ENCODE data around the gene ZMYM3. TPM values are rescaled to one million over a fixed set of nuclear protein-coding genes. Genes with fewer than 3 reads are reported as not detected.

Gene ZMYM3
- total RNA-seq, 4 donors from 2014 or later, result 12.4 to 17.5 (median 15.0) TPM

DNA sequence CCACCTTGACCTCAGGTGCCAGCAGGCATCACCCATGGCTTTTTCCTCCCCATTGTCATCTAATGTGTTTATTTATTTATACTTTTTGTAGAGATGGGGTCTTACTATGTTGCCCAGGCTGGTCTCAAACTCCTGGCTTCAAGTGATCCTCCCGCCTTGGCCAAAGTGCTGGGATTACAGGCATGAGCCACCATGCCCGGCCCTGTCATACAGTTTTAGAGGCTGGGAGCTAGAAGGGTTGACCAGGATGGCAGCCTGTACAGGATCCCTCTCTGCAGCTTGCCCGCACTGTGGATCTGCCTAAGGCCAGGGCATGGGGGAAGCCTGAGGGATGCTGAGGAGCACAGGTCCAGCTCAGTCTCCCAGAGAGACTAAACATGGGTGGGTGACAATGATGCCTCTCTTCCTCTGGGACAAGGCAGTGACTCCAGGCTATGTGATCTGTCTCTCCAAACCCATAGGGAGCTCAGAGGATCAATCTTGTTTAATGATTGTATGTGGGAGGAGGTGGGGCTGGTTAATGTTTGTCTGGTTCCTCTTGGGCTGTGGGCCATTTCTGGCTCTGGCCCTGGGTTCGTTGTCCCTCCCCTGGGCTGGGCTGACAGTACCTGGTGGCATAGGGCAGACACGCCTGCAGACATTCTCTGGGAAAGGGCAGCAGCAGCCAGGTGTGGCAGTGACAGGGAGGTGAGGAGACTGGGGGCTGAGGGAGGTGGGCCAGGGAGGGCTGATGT, 39.2 kb downstream of the ZMYM3 start:
- TF ChIP-seq, protein P1, sequence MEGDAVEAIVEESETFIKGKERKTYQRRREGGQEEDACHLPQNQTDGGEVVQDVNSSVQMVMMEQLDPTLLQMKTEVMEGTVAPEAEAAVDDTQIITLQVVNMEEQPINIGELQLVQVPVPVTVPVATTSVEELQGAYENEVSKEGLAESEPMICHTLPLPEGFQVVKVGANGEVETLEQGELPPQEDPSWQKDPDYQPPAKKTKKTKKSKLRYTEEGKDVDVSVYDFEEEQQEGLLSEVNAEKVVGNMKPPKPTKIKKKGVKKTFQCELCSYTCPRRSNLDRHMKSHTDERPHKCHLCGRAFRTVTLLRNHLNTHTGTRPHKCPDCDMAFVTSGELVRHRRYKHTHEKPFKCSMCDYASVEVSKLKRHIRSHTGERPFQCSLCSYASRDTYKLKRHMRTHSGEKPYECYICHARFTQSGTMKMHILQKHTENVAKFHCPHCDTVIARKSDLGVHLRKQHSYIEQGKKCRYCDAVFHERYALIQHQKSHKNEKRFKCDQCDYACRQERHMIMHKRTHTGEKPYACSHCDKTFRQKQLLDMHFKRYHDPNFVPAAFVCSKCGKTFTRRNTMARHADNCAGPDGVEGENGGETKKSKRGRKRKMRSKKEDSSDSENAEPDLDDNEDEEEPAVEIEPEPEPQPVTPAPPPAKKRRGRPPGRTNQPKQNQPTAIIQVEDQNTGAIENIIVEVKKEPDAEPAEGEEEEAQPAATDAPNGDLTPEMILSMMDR (IDR thresholded peaks at IDR 0.05), result no peak
- TF ChIP-seq POLR2A (IDR thresholded peaks at IDR 0.05), result no peak
- H3K4me3 ChIP-seq (ENCODE audit: low read depth, poor library complexity, severe bottlenecking), result no peak overlapping the region
- no peak for DNase-seq (ENCODE audit: low spot score in 2 of 2)
- intact Hi-C loops (cut with DNase I; ENCODE audit: low total_unique reads), result no loop called here
- 68 to 88% methylated on average over 3 to 5 of the region's 5 CpGs for WGBS, 2 donors

DNA sequence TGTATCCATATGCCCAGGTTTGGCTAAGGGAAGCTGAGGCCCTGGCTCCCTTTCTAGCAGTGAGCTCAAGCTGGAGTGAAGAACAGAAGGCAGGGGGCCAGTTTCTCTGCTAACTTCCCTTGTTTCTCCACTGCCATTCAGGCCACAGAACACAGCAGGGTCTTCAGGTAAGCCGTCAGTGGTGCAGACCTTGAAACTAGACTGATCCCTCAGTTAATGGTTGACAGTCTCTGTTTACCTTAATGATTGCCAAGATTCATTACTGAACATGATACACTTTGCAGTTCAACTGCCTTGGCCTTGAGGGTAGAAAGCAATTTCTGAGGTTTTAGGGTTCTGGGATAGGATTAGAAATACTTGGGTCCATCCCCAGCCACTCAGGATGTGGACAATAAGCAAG, 39.8 kb downstream of the ZMYM3 start:
- no peak overlapping the region for H3K4me3 ChIP-seq (ENCODE audit: low read depth, poor library complexity, severe bottlenecking)
- TF ChIP-seq, protein P1 (IDR thresholded peaks at IDR 0.05), result no peak
- TF ChIP-seq POLR2A (IDR thresholded peaks at IDR 0.05), result no peak
- WGBS, 2 donors, result 86 to 100% methylated on average over 1 of the region's 1 CpG
- intact Hi-C loops (cut with DNase I; ENCODE audit: low total_unique reads), result no loop called here
- no peak for DNase-seq (ENCODE audit: low spot score in 2 of 2)

DNA sequence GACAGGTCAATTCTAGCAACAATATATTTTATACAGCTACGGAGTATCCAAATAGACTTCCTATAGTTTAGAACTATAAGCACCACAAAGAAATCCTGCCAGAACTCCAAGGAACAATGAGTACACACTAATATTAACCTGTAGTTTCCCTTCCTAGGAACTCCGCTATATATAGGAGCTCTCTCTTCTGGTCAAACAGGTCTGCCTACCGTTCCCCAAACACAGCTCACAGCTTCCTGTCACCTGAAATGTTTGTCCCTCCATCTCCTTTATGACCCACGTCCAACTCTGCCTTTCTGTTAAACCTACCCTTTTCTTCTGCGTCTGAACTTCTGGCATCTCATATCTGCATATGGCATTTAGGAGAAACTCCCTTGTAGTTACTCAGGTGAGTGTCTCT, 41.4 kb downstream of the ZMYM3 start:
- no peak for TF ChIP-seq POLR2A (IDR thresholded peaks at IDR 0.05)
- TF ChIP-seq, protein P1 (IDR thresholded peaks at IDR 0.05), result no peak
- 55 to 60% methylated on average over 5 of the region's 5 CpGs for WGBS, 2 donors
- intact Hi-C loops (cut with DNase I; ENCODE audit: low total_unique reads), result no loop called here
- DNase-seq (ENCODE audit: low spot score in 2 of 2), result no peak
- no peak overlapping the region for H3K4me3 ChIP-seq (ENCODE audit: low read depth, poor library complexity, severe bottlenecking)

DNA sequence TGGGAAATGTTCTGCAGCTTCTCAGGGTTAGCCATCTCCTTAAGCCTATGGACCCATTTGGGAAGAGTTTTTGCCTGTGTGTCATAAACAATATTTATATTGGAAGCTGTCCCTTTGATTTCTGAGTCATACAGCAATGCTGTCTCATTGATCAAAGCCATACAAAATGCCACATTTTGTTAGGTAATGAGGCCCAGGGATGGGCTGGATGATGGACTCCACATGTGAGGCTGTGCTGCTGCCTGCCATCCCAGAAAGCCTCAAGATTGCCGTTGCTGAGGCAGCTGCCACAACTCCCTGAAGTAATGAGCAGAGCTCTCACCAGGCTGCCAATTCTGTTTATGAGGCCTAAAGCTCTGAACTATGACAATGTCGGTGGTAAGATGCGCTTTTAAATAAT, 43.1 kb downstream of the ZMYM3 start:
- WGBS, 2 donors, result 39 to 55% methylated on average over 3 of the region's 3 CpGs
- no peak overlapping the region for H3K4me3 ChIP-seq (ENCODE audit: low read depth, poor library complexity, severe bottlenecking)
- DNase-seq (ENCODE audit: low spot score in 2 of 2), result no peak
- intact Hi-C loops (cut with DNase I; ENCODE audit: low total_unique reads), result no loop called here
- TF ChIP-seq POLR2A (IDR thresholded peaks at IDR 0.05), result no peak
- TF ChIP-seq, protein P1 (IDR thresholded peaks at IDR 0.05), result no peak

DNA sequence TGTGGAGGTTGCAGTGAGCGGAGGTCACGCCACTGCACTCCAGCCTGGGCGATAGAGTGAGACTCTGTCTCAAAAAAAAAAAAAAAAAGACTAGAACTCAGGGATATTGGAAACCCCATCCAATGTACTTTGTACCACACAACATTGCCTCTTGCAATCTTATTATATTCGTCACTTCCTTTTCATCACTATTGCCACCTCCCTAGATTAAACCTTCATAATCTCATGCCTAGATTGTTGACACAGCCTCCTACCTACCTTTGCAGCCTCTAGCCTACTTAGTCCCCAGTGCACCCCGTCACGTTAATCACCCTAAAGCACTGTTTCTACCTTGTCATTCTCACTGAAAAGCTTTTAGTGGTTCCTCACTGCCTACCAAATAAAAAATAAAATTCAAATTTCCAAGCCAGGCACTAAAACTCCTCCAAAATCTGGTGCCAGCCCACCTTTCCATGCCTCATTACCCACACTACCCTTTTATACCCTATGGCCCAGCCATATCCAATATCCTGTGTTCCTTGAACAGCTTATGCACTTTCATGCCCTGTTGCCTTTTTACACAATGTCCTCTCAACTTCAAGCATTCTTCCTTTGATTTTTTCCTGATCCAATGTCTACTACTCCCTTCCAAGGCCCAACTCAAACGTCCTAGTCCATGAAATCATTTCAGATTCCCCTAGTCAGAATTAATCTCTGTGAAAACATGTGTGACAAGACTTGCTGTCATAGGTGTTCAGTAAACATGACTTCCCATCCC, 54.5 kb downstream of the ZMYM3 start:
- no peak overlapping the region for H3K4me3 ChIP-seq (ENCODE audit: low read depth, poor library complexity, severe bottlenecking)
- no peak for DNase-seq (ENCODE audit: low spot score in 2 of 2)
- intact Hi-C loops (cut with DNase I; ENCODE audit: low total_unique reads), result no loop called here
- no peak for TF ChIP-seq POLR2A (IDR thresholded peaks at IDR 0.05)
- TF ChIP-seq, protein P1 (IDR thresholded peaks at IDR 0.05), result no peak
- WGBS, 2 donors, result 83 to 85% methylated on average over 5 to 7 of the region's 7 CpGs

Measured in lower leg skin (tissue), 4 donors.